Thyroid gland (tissue), 4 donors: ENCODE results near the gene PALLD. TPM values are rescaled to one million over a fixed set of nuclear protein-coding genes. Genes with fewer than 3 reads are reported as not detected.

Experiments used
- DNase-seq, 2 donors: peaks; one replicate each; pipeline ENCODE4 v3.0.0-alpha.2; 2019
- H3K27ac ChIP-seq, 3 donors: fragments of 200-600 bp; sonication (generic); 1 replicate in 2 of 3; 2 replicates in 1 of 3; pipeline ENCODE4 v1.5.1; 2016 to 2019; ENCODE audit warnings: mild to moderate bottlenecking in 1 of 3, moderate library complexity in 1 of 3
- H3K27me3 ChIP-seq: fragments of 200-600 bp; sonication (generic); one replicate; pipeline ENCODE4 v1.5.1; 2019
- H3K36me3 ChIP-seq, 2 donors: fragments of 200-600 bp; sonication (generic); one replicate each; pipeline ENCODE4 v1.5.1; 2016 to 2019
- H3K4me1 ChIP-seq, 2 donors: fragments of 200-600 bp; sonication (generic); one replicate each; pipeline ENCODE4 v1.5.1; 2017 to 2019
- H3K4me3 ChIP-seq, 3 donors: fragments of 200-600 bp; sonication (generic); replicated peaks in 1 of 3; 1 replicate in 2 of 3; 2 replicates in 1 of 3; pipeline ENCODE4 v1.5.1; 2016; ENCODE audit warnings: mild to moderate bottlenecking in 1 of 3
- H3K9me3 ChIP-seq: fragments of 200-600 bp; sonication (generic); one replicate; pipeline ENCODE4 v1.5.1; 2017
- POLR2A ChIP-seq, 2 donors: fragments of 450-650 bp; IDR thresholded peaks; one replicate each; pipeline ENCODE4 v1.6.1; 2017; ENCODE audit warnings: antibody characterized with exemption in 2 of 2, mild to moderate bottlenecking in 2 of 2, moderate library complexity in 1 of 2
- WGBS, 2 donors: methylation state at CpG; one replicate each; pipeline ENCODE4 v1.1.5; 2017; 5-methylcytosine and 5-hydroxymethylcytosine counted together
- intact Hi-C: fragments of 100-400 bp; cut with DNase I; formaldehyde crosslinking; loops from one replicate; pipeline ENCODE4 v1.15.1; 2023
- total RNA-seq, 4 donors: library from RNA; depleted of rRNA; stranded (reverse); fragments of >200 nt; gene quantifications; one replicate each; pipeline ENCODE4 v1.2.3, GENCODE V29; 2016
- TF ChIP-seq, protein P1 (sequence below), 6 experiments: fragments of 200-600 bp in 3 of 6; fragments of 450-650 bp in 3 of 6; sonication (generic) in 3 of 6; IDR thresholded peaks; one replicate each; pipeline ENCODE4 v1.5.1; 2016 to 2019; ENCODE audit warnings: antibody characterized with exemption in 6 of 6, mild to moderate bottlenecking in 2 of 6, inconsistent platforms in 1 of 6, moderate library complexity in 1 of 6

The PALLD gene
- total RNA-seq, 4 donors from 2014 or later: 152 to 311 (median 226) TPM

DNA sequence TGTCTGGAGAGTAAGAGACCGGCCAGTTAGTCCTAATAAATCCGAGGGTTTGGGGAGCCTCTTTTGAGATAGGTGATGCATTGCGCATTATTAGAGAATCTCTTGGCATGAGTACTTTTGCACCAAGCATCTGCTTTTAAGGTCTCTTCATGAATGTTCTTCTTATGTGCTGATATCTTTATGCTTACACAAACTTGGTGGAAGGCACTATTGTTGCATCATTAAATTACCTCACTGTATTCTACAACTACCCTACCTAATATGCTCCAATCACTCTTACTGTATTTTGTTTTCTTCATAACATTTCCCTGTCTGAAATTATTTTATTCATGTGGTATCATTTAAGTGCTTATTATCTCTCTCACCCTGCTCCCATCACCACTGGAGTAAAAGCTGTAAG, 151.6 kb downstream of the PALLD start:
- Histone ChIP-seq H3K36me3 (no peaks in the 10 kb centered on the region), H3K27me3 (no peaks in the 10 kb centered on the region), H3K4me1 (peaks cover 26 to 27% of the 10 kb centered on the region in 2 donors), H3K4me3 (no peak overlapping the region), H3K9me3 (no peaks in the 10 kb centered on the region), H3K27ac (no peak overlapping the region)
- intact Hi-C loops: loop anchor here (10.0 kb wide), 1 partner anchor 64 kb away; no protein-coding TSS in a partner anchor
- TF ChIP-seq POLR2A (IDR thresholded peaks at IDR 0.05): no peak
- TF ChIP-seq, protein P1, sequence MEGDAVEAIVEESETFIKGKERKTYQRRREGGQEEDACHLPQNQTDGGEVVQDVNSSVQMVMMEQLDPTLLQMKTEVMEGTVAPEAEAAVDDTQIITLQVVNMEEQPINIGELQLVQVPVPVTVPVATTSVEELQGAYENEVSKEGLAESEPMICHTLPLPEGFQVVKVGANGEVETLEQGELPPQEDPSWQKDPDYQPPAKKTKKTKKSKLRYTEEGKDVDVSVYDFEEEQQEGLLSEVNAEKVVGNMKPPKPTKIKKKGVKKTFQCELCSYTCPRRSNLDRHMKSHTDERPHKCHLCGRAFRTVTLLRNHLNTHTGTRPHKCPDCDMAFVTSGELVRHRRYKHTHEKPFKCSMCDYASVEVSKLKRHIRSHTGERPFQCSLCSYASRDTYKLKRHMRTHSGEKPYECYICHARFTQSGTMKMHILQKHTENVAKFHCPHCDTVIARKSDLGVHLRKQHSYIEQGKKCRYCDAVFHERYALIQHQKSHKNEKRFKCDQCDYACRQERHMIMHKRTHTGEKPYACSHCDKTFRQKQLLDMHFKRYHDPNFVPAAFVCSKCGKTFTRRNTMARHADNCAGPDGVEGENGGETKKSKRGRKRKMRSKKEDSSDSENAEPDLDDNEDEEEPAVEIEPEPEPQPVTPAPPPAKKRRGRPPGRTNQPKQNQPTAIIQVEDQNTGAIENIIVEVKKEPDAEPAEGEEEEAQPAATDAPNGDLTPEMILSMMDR (IDR thresholded peaks at IDR 0.05): no peak
- DNase-seq: no peak
- WGBS, 2 donors: 48 to 57% methylated on average over 3 of the region's 3 CpGs

DNA sequence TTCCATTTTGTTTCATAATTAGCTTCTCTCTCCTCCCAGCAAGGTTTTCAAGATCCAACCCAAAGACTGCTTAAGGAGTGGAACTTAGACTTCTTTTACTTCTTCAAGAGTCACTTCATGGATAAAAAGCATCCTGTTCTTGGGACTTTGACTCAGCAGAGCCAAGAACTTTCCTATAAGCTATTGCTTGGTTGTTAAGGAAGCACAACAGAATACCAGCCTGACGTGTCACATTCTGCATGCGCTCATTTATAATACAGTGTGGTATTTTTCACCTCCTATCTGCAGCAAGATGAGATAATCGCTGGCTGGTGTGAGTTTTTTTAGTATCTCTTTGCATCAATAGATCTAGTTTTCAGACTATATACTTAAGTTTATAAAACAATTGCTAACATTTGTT, 152.1 kb downstream of the PALLD start:
- Histone ChIP-seq H3K27me3 (no peaks in the 10 kb centered on the region), H3K36me3 (no peaks in the 10 kb centered on the region), H3K9me3 (no peaks in the 10 kb centered on the region), H3K4me1 (peaks cover 22 to 23% of the 10 kb centered on the region in 2 donors), H3K27ac (no peak overlapping the region), H3K4me3 (no peak overlapping the region)
- intact Hi-C loops: loop anchor here (10.0 kb wide), 1 partner anchor 64 kb away; no protein-coding TSS in a partner anchor
- TF ChIP-seq, protein P1 (IDR thresholded peaks at IDR 0.05): no peak
- no peak for TF ChIP-seq POLR2A (IDR thresholded peaks at IDR 0.05)
- no peak for DNase-seq
- 50 to 53% methylated on average over 3 of the region's 3 CpGs for WGBS, 2 donors

DNA sequence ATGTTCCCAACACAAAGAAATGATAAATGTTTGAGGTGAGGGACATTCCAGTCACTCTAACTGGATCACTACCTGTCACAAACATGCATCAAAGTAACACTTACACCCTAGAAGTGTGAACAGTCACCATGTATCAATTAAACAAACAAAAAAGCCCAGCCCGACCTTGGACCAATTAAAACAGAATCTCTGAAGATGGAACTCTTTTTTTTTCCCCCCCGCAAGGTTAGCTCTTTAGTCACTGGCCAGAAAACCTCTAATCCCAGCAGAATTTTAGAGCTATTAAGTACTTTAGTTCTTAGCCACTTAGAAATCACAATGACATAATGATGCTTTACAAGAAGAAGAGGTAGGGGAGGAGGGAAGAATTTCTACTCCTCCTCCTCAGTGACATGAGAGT, 154.5 kb downstream of the PALLD start:
- Histone ChIP-seq H3K27ac (peak overlapping the region; percentile 0 to 14 (median 2)), H3K9me3 (no peaks in the 10 kb centered on the region), H3K4me3 (no peak overlapping the region), H3K4me1 (peaks cover 26 to 29% of the 10 kb centered on the region in 2 donors), H3K36me3 (no peaks in the 10 kb centered on the region), H3K27me3 (no peaks in the 10 kb centered on the region)
- WGBS, 2 donors: 37 to 47% methylated on average over 2 of the region's 2 CpGs
- DNase-seq: no peak
- TF ChIP-seq, protein P1 (IDR thresholded peaks at IDR 0.05): no peak
- TF ChIP-seq POLR2A (IDR thresholded peaks at IDR 0.05): no peak
- intact Hi-C loops: no loop called here

DNA sequence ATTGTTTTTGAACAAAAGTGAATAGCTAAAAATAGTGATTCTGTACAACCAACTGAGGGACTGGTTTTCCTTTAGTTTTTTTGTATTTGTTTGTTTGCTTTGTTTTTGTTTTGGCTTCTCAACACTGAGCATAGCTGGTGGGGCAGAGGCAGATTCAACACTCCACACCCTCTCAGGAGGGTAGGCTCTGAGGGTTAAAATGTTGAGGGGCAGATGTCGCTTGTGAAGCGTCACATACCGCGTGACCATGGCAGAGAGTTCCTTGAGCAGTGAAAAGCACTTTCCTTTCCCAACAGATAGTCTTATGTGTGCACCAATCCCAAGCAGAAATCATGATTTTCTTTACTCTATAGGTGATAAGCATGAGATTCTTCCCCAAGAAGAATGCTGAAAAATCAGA, 155.0 kb downstream of the PALLD start:
- H3K27ac ChIP-seq: peak overlapping the region; percentile 2 to 14 (median 2)
- H3K36me3 ChIP-seq: no peaks in the 10 kb centered on the region

DNA sequence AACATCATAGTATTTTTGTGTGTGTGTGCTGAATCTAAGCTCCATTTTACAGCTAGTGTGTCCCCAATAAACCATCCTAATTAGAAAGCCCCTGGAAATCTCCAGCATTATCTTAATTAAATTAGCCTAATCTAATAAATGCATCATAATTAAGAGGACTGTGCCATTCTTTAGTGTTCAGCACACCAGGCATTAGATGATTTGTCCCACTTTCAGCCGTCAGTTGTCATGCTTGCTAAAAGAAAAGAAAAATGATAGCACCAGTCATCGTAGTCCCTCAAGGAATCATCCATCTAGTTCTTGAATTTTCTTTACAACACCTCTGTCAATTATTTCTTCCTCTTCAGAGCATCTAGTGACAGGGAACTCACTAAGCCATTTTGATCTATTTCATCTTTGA, 155.9 kb downstream of the PALLD start:
- no peaks in the 10 kb centered on the region for H3K36me3 ChIP-seq
- TF ChIP-seq, protein P1 (IDR thresholded peaks at IDR 0.05): no peak
- TF ChIP-seq POLR2A (IDR thresholded peaks at IDR 0.05): no peak
- intact Hi-C loops: no loop called here
- H3K4me3 ChIP-seq: no peak overlapping the region
- H3K27me3 ChIP-seq: no peaks in the 10 kb centered on the region
- H3K27ac ChIP-seq: no peak overlapping the region
- H3K9me3 ChIP-seq: no peaks in the 10 kb centered on the region
- no peak for DNase-seq
- peaks cover 25 to 29% of the 10 kb centered on the region in 2 donors for H3K4me1 ChIP-seq
- WGBS, 2 donors: 91 to 96% methylated on average over 2 of the region's 2 CpGs

More for the DNA sequence above, 155.0 kb downstream of the PALLD start:
- TF ChIP-seq, protein P1 (IDR thresholded peaks at IDR 0.05): no peak
- no peak for TF ChIP-seq POLR2A (IDR thresholded peaks at IDR 0.05)
- intact Hi-C loops: no loop called here
- Histone ChIP-seq H3K4me3 (no peak overlapping the region), H3K9me3 (no peaks in the 10 kb centered on the region), H3K27me3 (no peaks in the 10 kb centered on the region), H3K4me1 (peaks cover 26 to 29% of the 10 kb centered on the region in 2 donors)
- WGBS, 2 donors: 45 to 58% methylated on average over 4 of the region's 4 CpGs
- peak; percentile 50 to 52 for DNase-seq
